Glutamatergic neuron (in vitro differentiated cells): ENCODE measurements around the gene ZC3H11A. TPM values are rescaled to one million over a fixed set of nuclear protein-coding genes. Genes with fewer than 3 reads are reported as not detected.
"Not testable (repeated sequence)": the region's sequence is repeated elsewhere in the genome, so short reads cannot be mapped to it uniquely, and the experiment has no call there.

Experiments
- DNase-seq: peaks from one replicate; pipeline ENCODE4 v3.0.0; 2022
- H3K27ac Mint-ChIP-seq: one replicate; pipeline ENCODE4 v1.8.0; 2020; ENCODE audit warnings: mild to moderate bottlenecking, mixed read lengths, inconsistent platforms; ENCODE audit not compliant: unreplicated experiment
- H3K27me3 Mint-ChIP-seq: one replicate; pipeline ENCODE4 v1.8.0; 2020; ENCODE audit warnings: mild to moderate bottlenecking, moderate library complexity, mixed read lengths, inconsistent platforms; ENCODE audit not compliant: unreplicated experiment
- H3K36me3 Mint-ChIP-seq: one replicate; pipeline ENCODE4 v1.8.0; 2020; ENCODE audit warnings: mild to moderate bottlenecking, mixed read lengths, inconsistent platforms; ENCODE audit not compliant: unreplicated experiment
- H3K4me1 Mint-ChIP-seq: one replicate; pipeline ENCODE4 v1.8.0; 2020; ENCODE audit warnings: mild to moderate bottlenecking, low read depth, mixed read lengths, inconsistent platforms; ENCODE audit not compliant: unreplicated experiment
- H3K4me3 Mint-ChIP-seq: one replicate; pipeline ENCODE4 v1.8.0; 2020; ENCODE audit warnings: mild to moderate bottlenecking, mixed read lengths, inconsistent platforms; ENCODE audit not compliant: unreplicated experiment
- H3K9me3 Mint-ChIP-seq: one replicate; pipeline ENCODE4 v1.8.0; 2020; ENCODE audit warnings: mild to moderate bottlenecking, moderate library complexity, mixed read lengths, inconsistent platforms; ENCODE audit not compliant: unreplicated experiment
- CTCF ChIP-seq: fragments of 200-600 bp; sonication (generic); IDR thresholded peaks from one replicate; pipeline ENCODE4 v1.5.0; 2021; ENCODE audit not compliant: partially characterized antibody, unreplicated experiment
- total RNA-seq: library from RNA; stranded (reverse); fragmentation: NEBNext Ultra II Directional; extraction: Animal tissue kit (Norgen Biotek cat#: 25700); gene quantifications from one replicate; pipeline ENCODE4 v1.2.1, GENCODE V29; 2021; ENCODE audit not compliant: unreplicated experiment

Gene ZC3H11A
- total RNA-seq, 1 donor from 2014 or later: 63.4 TPM

GRCh38 chr1:203823306-203823705 lies 27.9 kb downstream of the ZC3H11A start:
- no peak for TF ChIP-seq CTCF
- H3K36me3 Mint-ChIP-seq: peaks cover 12% of the 10 kb centered on the region
- DNase-seq: no peak
- peaks cover 2% of the 10 kb centered on the region for H3K27me3 Mint-ChIP-seq
- H3K4me3 Mint-ChIP-seq: no peak overlapping the region
- peaks cover 1% of the 10 kb centered on the region for H3K9me3 Mint-ChIP-seq
- H3K27ac Mint-ChIP-seq: no peak overlapping the region
- H3K4me1 Mint-ChIP-seq: peaks cover 13% of the 10 kb centered on the region

DNA sequence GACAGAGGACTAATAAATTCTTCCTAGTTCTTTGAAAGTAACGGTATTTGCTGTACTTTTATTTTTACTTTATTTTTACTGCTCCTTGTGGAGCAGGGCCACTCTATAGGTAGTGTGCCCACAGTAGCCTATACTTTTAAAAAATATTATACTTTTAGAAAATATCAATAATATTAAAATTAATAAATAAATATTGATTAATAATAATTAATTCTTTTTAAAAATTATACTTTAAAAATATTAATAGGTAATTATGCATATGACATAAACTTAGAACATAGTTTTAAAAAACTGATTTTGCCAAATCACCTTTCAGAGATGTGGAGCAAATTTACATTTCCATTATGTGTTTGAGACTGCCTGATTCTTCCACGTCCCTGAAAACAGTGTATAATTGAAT lies 30.8 kb downstream of the ZC3H11A start:
- Mint-ChIP-seq H3K4me1 (peaks cover 13% of the 10 kb centered on the region), H3K4me3 (no peak overlapping the region), H3K27ac (no peak overlapping the region), H3K27me3 (peaks cover 2% of the 10 kb centered on the region), H3K36me3 (peaks cover 6% of the 10 kb centered on the region), H3K9me3 (peaks cover 1% of the 10 kb centered on the region)
- no peak for DNase-seq
- no peak for TF ChIP-seq CTCF

- no peak for DNase-seq
- no peaks in the 10 kb centered on the region for H3K36me3 Mint-ChIP-seq
- H3K9me3 Mint-ChIP-seq: peaks cover 1% of the 10 kb centered on the region
- no peak for TF ChIP-seq CTCF
- peaks cover 6% of the 10 kb centered on the region for H3K4me1 Mint-ChIP-seq
- H3K27ac Mint-ChIP-seq: no peak overlapping the region
- no peak overlapping the region for H3K4me3 Mint-ChIP-seq
- H3K27me3 Mint-ChIP-seq: no peaks in the 10 kb centered on the region
Measured at GRCh38 chr1:203828002-203828401, 32.6 kb downstream of the ZC3H11A start.

- no peak overlapping the region for H3K27ac Mint-ChIP-seq
- peaks cover 2% of the 10 kb centered on the region for H3K4me1 Mint-ChIP-seq
- peaks cover 1% of the 10 kb centered on the region for H3K9me3 Mint-ChIP-seq
Measured at GRCh38 chr1:203828503-203828902, 33.1 kb downstream of the ZC3H11A start.

GRCh38 chr1:203829247-203829646 lies 33.8 kb downstream of the ZC3H11A start:
- H3K4me1 Mint-ChIP-seq, H3K4me3 Mint-ChIP-seq, DNase-seq, H3K27ac Mint-ChIP-seq, H3K27me3 Mint-ChIP-seq, H3K9me3 Mint-ChIP-seq, H3K36me3 Mint-ChIP-seq: not testable (repeated sequence)

More at GRCh38 chr1:203828503-203828902, 33.1 kb downstream of the ZC3H11A start:
- no peaks in the 10 kb centered on the region for H3K36me3 Mint-ChIP-seq
- DNase-seq: no peak
- no peaks in the 10 kb centered on the region for H3K27me3 Mint-ChIP-seq
- no peak for TF ChIP-seq CTCF
- H3K4me3 Mint-ChIP-seq: no peak overlapping the region

DNA sequence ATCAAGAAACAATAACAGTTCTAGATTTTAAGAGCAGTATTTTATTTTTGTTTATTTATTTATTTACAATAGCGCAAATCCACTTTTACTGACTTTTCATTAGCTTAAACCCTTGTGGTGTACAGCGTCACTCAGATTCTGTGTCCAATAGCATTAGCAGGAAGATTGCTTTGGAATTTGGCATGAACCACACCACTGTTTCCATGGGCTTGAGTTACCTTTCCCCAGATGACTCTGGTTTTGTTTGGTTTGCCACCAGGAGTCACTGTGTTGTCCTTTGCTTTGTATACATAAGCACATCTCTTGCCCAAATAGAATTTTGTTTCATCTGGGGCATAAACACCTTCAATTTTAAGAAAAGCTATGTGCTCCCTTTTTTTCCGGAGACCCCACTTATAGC lies 40.1 kb downstream of the ZC3H11A start:
- H3K4me3 Mint-ChIP-seq: no peak overlapping the region
- H3K27ac Mint-ChIP-seq: no peak overlapping the region
- TF ChIP-seq CTCF: no peak
- no peaks in the 10 kb centered on the region for H3K4me1 Mint-ChIP-seq
- H3K9me3 Mint-ChIP-seq: peaks cover 2% of the 10 kb centered on the region
- H3K36me3 Mint-ChIP-seq: no peaks in the 10 kb centered on the region
- H3K27me3 Mint-ChIP-seq: no peaks in the 10 kb centered on the region
- DNase-seq: no peak
